GM12878 (cell line): ENCODE results near the gene HIVEP2. TPM values are rescaled to one million over a fixed set of nuclear protein-coding genes. Genes with fewer than 3 reads are reported as not detected.
A peak's percentile ranks its signal among the peaks of the same experiment; 100 is the strongest.

Source experiments
- BACH1 ChIP-seq: fragments of 450-650 bp; IDR thresholded peaks from 2 replicates; pipeline ENCODE4 v1.6.1; 2017; ENCODE audit warnings: mild to moderate bottlenecking, borderline replicate concordance
- BHLHE40 ChIP-seq, 2 experiments: fragments of 450-650 bp in 1 of 2; IDR thresholded peaks; 2 replicates each; pipeline ENCODE4 v1.6.1; 2011 to 2017; ENCODE audit warnings: low read depth in 2 of 2, borderline replicate concordance in 1 of 2, improper control_type of control experiment in 1 of 2, low read length in 1 of 2, mild to moderate bottlenecking in 1 of 2
- CHD1 ChIP-seq: IDR thresholded peaks from 2 replicates; pipeline ENCODE4 v1.6.1; 2012; ENCODE audit warnings: low read depth, low read length, improper control_type of control experiment
- CREB1 ChIP-seq: IDR thresholded peaks from 2 replicates; pipeline ENCODE4 v1.6.1; 2012; ENCODE audit warnings: low read depth, mild to moderate bottlenecking, inconsistent platforms
- EED ChIP-seq: sonication (generic); IDR thresholded peaks from 2 replicates; pipeline ENCODE4 v1.6.1; 2016; ENCODE audit warnings: antibody characterized with exemption, low read depth
- EP300 ChIP-seq, 2 experiments: fragments of 150-350 bp in 1 of 2; IDR thresholded peaks; 2 replicates each; pipeline ENCODE4 v1.6.1; 2011 to 2012; ENCODE audit warnings: low read depth in 2 of 2, low read length in 2 of 2, borderline replicate concordance in 1 of 2, improper control_type of control experiment in 1 of 2, inconsistent platforms in 1 of 2; ENCODE audit not compliant: control insufficient read depth in 1 of 2
- IRF4 ChIP-seq: IDR thresholded peaks from 2 replicates; pipeline ENCODE4 v1.6.1; 2011; ENCODE audit warnings: low read depth, low read length
- KDM1A ChIP-seq: fragments of 200-600 bp; sonication (generic); IDR thresholded peaks from 2 replicates; pipeline ENCODE4 v1.6.1; 2016; ENCODE audit warnings: borderline replicate concordance
- MTA3 ChIP-seq: IDR thresholded peaks from 2 replicates; pipeline ENCODE4 v1.6.1; 2012; ENCODE audit warnings: low read length, inconsistent platforms, borderline replicate concordance
- NR2F1 ChIP-seq: fragments of 450-650 bp; conservative IDR thresholded peaks from 2 replicates; pipeline ENCODE4 v1.6.1; 2017; ENCODE audit warnings: mild to moderate bottlenecking
- POLR2A ChIP-seq: IDR thresholded peaks from 2 replicates; pipeline ENCODE4 v1.6.1; 2011; ENCODE audit warnings: low read depth, mild to moderate bottlenecking, low read length
- SMAD1 ChIP-seq: fragments of 450-650 bp; IDR thresholded peaks from 2 replicates; pipeline ENCODE4 v1.6.1; 2018; ENCODE audit warnings: mild to moderate bottlenecking, low read depth; ENCODE audit not compliant: partially characterized antibody
- SP1 ChIP-seq: IDR thresholded peaks from one replicate; pipeline ENCODE4 v1.6.1; 2011; ENCODE audit warnings: low read depth, low read length
- SPI1 ChIP-seq: IDR thresholded peaks from 2 replicates; pipeline ENCODE4 v1.6.1; 2011; ENCODE audit warnings: low read depth, mild to moderate bottlenecking, low read length, moderate library complexity, borderline replicate concordance; ENCODE audit not compliant: insufficient read depth
- SRF ChIP-seq, 2 experiments: IDR thresholded peaks; 2 replicates each; pipeline ENCODE4 v1.6.1; 2011; ENCODE audit warnings: low read depth in 2 of 2, low read length in 2 of 2, mild to moderate bottlenecking in 1 of 2, moderate library complexity in 1 of 2
- ZBED1 ChIP-seq: IDR thresholded peaks from 2 replicates; pipeline ENCODE4 v1.6.1; 2016; ENCODE audit warnings: borderline replicate concordance
- ZNF24 ChIP-seq: fragments of 450-650 bp; IDR thresholded peaks from 2 replicates; pipeline ENCODE4 v1.6.1; 2017; ENCODE audit warnings: antibody characterized with exemption, mild to moderate bottlenecking
- polyA plus RNA-seq, 11 experiments: library from polyadenylated mRNA; depleted of rRNA in 4 of 11; unstranded in 6 of 11; stranded (reverse) in 5 of 11; fragments of >200 nt; fragmentation: Nextera tagmentation in 4 of 11; fragmentation: Illumina TruSeq in 1 of 11; extraction: Ambion mirVana in 4 of 11; extraction: Trizol in 1 of 11; gene quantifications; 1 replicate in 1 of 11; 2 replicates in 10 of 11; pipeline versions ENCODE4 v1.2.1 to v1.2.3, GENCODE V29; 2011 to 2016; ENCODE audit warnings: inconsistent platforms in 2 of 11, missing spikeins in 2 of 11, low read depth in 1 of 11
- total RNA-seq, 4 experiments: library from RNA; depleted of rRNA in 3 of 4; stranded (reverse); fragments of >200 nt in 3 of 4; fragmentation: Illumina TruSeq in 1 of 4; extraction: Trizol in 1 of 4; gene quantifications; 2 replicates each; pipeline versions ENCODE4 v1.2.1 to v1.2.3, GENCODE V29; 2013 to 2021
- TF ChIP-seq, protein P1 (sequence below): fragments of 450-650 bp; IDR thresholded peaks from 2 replicates; pipeline ENCODE4 v1.6.1; 2018; ENCODE audit warnings: borderline replicate concordance, mild to moderate bottlenecking; ENCODE audit not compliant: partially characterized antibody
- TF ChIP-seq, protein P2 (sequence below): fragments of 450-650 bp; IDR thresholded peaks from 2 replicates; pipeline ENCODE4 v1.6.1; 2016; ENCODE audit warnings: mild to moderate bottlenecking
- TF ChIP-seq, protein P3 (sequence below): fragments of 450-650 bp; IDR thresholded peaks from 2 replicates; pipeline ENCODE4 v1.6.1; 2017; ENCODE audit warnings: low read depth, mild to moderate bottlenecking, moderate library complexity
- TF ChIP-seq, protein P4 (sequence below): fragments of 450-650 bp; IDR thresholded peaks from 2 replicates; pipeline ENCODE4 v1.6.1; 2018; ENCODE audit warnings: mild to moderate bottlenecking, low read depth, moderate library complexity; ENCODE audit not compliant: partially characterized antibody

Gene HIVEP2
- total and polyA plus RNA-seq, 10 of the 15 experiments (the other 5 are each of a cell fraction or from before 2014, with no cell fraction given) = 1.2 to 15.7 (median 10.2) TPM

DNA sequence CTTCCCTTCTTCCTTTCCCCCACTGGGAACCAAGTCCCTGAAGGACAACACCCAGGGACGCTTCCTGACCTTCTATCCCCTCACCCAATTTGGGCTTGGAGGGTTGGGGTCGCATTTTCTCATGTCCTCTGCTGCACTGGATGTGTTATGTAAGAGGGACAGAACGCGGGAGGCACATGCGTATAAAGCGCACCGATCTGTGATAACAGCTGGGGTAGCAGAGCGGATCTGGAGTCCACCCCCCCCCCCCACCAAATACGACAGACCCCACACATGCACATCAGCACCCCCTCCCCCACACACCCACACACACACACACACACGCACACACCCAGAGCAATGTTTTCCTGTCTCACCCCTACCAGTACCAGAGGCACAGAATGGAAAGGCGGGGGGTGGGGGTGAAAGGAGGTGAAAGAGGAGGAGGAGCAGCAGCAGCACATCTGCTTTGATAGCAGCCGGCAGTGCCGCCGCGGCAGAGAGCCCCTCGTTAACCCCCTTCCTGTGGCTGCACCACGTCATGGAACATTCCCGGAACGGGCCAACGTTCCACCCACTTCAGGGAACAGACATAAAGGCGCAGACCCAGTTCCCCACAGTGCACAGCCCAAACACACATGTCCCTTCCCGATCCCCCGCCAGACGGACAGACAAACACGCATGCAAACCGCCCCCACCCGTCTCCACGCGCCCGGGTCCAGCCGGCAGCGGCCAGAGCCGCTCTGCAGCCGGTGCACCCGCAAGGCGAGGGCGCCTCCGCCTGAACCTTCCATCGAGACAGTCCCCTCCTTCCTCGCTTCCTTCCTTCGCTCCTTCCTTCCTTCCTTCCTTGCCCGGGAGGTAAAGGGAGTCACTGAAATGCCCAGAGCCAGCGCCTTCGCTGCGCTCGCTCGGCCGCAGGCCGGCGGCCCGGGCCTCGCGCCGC lies 590 bp downstream of the HIVEP2 start (continued):
- TF ChIP-seq, protein P1, sequence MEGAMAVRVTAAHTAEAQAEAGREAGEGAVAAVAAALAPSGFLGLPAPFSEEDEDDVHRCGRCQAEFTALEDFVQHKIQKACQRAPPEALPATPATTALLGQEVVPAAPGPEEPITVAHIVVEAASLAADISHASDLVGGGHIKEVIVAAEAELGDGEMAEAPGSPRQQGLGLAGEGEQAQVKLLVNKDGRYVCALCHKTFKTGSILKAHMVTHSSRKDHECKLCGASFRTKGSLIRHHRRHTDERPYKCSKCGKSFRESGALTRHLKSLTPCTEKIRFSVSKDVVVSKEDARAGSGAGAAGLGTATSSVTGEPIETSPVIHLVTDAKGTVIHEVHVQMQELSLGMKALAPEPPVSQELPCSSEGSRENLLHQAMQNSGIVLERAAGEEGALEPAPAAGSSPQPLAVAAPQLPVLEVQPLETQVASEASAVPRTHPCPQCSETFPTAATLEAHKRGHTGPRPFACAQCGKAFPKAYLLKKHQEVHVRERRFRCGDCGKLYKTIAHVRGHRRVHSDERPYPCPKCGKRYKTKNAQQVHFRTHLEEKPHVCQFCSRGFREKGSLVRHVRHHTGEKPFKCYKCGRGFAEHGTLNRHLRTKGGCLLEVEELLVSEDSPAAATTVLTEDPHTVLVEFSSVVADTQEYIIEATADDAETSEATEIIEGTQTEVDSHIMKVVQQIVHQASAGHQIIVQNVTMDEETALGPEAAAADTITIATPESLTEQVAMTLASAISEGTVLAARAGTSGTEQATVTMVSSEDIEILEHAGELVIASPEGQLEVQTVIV = no peak
- TF ChIP-seq POLR2A = peak; percentile 87
- TF ChIP-seq CHD1 = no peak
- 0 out of 2 replicates have a peak, but pooled peaks have one; percentile 2 for TF ChIP-seq SPI1
- peak; percentile 88 for TF ChIP-seq EED
- peak; percentile 24; the same call in 1 of the 2 replicates for TF ChIP-seq IRF4
- TF ChIP-seq EP300 (IDR thresholded peaks at IDR 0.05; ENCODE audit: borderline replicate concordance in 1 of 2, control insufficient read depth in 1 of 2, low read depth in 2 of 2, low read length in 2 of 2) = peak in 1 of 2 experiments; percentile 77; a peak in 3 of 4 replicates
- TF ChIP-seq SMAD1 = peak; percentile 76
- no peak for TF ChIP-seq ZBED1
- no peak for TF ChIP-seq NR2F1
- peak; percentile 86 for TF ChIP-seq CREB1
- peak; percentile 27 to 52; a peak in 2 of 4 replicates for TF ChIP-seq BHLHE40 (IDR thresholded peaks at IDR 0.05; ENCODE audit: borderline replicate concordance in 1 of 2, low read depth in 2 of 2, low read length in 1 of 2)
- TF ChIP-seq, protein P2, sequence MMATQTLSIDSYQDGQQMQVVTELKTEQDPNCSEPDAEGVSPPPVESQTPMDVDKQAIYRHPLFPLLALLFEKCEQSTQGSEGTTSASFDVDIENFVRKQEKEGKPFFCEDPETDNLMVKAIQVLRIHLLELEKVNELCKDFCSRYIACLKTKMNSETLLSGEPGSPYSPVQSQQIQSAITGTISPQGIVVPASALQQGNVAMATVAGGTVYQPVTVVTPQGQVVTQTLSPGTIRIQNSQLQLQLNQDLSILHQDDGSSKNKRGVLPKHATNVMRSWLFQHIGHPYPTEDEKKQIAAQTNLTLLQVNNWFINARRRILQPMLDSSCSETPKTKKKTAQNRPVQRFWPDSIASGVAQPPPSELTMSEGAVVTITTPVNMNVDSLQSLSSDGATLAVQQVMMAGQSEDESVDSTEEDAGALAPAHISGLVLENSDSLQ = no peak
- TF ChIP-seq SRF (IDR thresholded peaks at IDR 0.05; ENCODE audit: low read depth in 2 of 2, low read length in 2 of 2) = 0 out of 4 replicates have a peak, but pooled peaks of 1 of the 2 experiments have one; percentile 4
- TF ChIP-seq, protein P3, sequence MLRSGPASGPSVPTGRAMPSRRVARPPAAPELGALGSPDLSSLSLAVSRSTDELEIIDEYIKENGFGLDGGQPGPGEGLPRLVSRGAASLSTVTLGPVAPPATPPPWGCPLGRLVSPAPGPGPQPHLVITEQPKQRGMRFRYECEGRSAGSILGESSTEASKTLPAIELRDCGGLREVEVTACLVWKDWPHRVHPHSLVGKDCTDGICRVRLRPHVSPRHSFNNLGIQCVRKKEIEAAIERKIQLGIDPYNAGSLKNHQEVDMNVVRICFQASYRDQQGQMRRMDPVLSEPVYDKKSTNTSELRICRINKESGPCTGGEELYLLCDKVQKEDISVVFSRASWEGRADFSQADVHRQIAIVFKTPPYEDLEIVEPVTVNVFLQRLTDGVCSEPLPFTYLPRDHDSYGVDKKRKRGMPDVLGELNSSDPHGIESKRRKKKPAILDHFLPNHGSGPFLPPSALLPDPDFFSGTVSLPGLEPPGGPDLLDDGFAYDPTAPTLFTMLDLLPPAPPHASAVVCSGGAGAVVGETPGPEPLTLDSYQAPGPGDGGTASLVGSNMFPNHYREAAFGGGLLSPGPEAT = peak; percentile 77
- TF ChIP-seq KDM1A = no peak
- TF ChIP-seq ZNF24 = no peak
- peak; percentile 75 for TF ChIP-seq BACH1
- peak; percentile 94; the same call in 1 of the 2 replicates for TF ChIP-seq MTA3
- peak; percentile 19 for TF ChIP-seq SP1
- TF ChIP-seq, protein P4, sequence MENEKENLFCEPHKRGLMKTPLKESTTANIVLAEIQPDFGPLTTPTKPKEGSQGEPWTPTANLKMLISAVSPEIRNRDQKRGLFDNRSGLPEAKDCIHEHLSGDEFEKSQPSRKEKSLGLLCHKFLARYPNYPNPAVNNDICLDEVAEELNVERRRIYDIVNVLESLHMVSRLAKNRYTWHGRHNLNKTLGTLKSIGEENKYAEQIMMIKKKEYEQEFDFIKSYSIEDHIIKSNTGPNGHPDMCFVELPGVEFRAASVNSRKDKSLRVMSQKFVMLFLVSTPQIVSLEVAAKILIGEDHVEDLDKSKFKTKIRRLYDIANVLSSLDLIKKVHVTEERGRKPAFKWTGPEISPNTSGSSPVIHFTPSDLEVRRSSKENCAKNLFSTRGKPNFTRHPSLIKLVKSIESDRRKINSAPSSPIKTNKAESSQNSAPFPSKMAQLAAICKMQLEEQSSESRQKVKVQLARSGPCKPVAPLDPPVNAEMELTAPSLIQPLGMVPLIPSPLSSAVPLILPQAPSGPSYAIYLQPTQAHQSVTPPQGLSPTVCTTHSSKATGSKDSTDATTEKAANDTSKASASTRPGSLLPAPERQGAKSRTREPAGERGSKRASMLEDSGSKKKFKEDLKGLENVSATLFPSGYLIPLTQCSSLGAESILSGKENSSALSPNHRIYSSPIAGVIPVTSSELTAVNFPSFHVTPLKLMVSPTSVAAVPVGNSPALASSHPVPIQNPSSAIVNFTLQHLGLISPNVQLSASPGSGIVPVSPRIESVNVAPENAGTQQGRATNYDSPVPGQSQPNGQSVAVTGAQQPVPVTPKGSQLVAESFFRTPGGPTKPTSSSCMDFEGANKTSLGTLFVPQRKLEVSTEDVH = no peak
